ENCODE results near the gene EDA.

DNA sequence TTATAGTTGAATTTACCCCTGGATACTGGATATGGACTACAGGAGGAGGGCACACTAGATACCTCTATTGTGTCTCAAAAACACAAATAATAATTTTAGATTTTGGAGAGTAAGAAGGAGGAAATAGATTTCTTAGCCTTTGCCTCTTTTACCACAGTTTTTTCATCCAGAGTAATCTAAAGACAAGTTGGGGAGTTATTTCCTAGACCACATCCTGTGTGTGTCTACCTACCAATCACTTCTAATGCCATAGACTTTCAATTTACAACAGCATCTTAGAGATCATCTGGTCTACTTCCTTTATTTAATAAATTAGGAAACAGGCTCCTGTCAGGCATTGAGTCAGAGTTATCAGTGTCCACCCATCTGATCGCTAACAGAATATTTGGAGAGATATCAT, 191.5 kb downstream of the EDA start:
- TF ChIP-seq POLR2A (IDR thresholded peaks at IDR 0.05), result no peak
- TF ChIP-seq, protein P1, sequence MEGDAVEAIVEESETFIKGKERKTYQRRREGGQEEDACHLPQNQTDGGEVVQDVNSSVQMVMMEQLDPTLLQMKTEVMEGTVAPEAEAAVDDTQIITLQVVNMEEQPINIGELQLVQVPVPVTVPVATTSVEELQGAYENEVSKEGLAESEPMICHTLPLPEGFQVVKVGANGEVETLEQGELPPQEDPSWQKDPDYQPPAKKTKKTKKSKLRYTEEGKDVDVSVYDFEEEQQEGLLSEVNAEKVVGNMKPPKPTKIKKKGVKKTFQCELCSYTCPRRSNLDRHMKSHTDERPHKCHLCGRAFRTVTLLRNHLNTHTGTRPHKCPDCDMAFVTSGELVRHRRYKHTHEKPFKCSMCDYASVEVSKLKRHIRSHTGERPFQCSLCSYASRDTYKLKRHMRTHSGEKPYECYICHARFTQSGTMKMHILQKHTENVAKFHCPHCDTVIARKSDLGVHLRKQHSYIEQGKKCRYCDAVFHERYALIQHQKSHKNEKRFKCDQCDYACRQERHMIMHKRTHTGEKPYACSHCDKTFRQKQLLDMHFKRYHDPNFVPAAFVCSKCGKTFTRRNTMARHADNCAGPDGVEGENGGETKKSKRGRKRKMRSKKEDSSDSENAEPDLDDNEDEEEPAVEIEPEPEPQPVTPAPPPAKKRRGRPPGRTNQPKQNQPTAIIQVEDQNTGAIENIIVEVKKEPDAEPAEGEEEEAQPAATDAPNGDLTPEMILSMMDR (IDR thresholded peaks at IDR 0.05), result no peak

Data from uterus (tissue), 2 donors.